Uterus (tissue), 2 donors: ENCODE measurements around the gene FGR.

Source experiments
- CTCF ChIP-seq, 4 experiments: fragments of 200-600 bp in 2 of 4; fragments of 450-650 bp in 2 of 4; sonication (generic) in 2 of 4; IDR thresholded peaks; one replicate each; pipeline ENCODE4 v1.5.1; 2016 to 2019; ENCODE audit warnings: antibody characterized with exemption in 4 of 4, mild to moderate bottlenecking in 2 of 4, moderate library complexity in 1 of 4
- POLR2A ChIP-seq, 2 donors: fragments of 450-650 bp; IDR thresholded peaks; one replicate each; pipeline ENCODE4 v1.6.1; 2016; ENCODE audit warnings: antibody characterized with exemption in 2 of 2, mild to moderate bottlenecking in 1 of 2, moderate library complexity in 1 of 2

- TF ChIP-seq CTCF (IDR thresholded peaks at IDR 0.05) (no peak), POLR2A (IDR thresholded peaks at IDR 0.05) (no peak)
Observed at GRCh38 chr1:27584453-27584852, 50.5 kb downstream of the FGR start.
